Hypothalamus (tissue), 51 donors: Measurements from ENCODE around the gene PET100.
A peak's percentile ranks its signal among the peaks of the same experiment; 100 is the strongest.

ENCODE experiments used
- DNase-seq, 51 donors: peaks; one replicate each; lab custom pipeline; 2025; lab: John Stamatoyannopoulos, UW

Gene PET100

GRCh38 chr19:7674010-7675005, 44.7 kb downstream of the PET100 start:
- peak in 8 of 51 donors; percentile 2 to 47 (median 8) for DNase-seq

DNA sequence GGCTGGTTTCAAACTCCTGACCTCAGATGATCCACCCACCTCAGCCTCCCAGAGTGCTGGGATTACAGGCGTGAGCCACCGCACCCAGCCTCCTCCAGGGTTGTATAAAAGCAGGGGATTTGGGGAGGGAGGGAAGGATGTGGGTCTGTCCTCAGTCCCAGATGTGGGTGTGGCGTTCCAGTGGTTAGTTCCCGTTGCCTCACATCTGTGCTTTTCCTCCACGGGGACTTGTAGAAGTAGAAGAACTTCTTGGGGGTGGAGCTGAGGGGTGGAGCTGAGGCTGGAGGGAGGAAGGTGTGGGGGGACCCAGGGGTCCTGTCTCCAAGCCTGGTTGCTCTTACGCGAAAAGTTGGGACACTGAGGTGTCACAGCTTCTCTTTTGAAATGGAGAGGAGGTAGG, 46.8 kb downstream of the PET100 start:
- DNase-seq, result no peak

GRCh38 chr19:7676854-7677253, 47.3 kb downstream of the PET100 start, which contains the start of gene MCEMP1:
TSS of gene MCEMP1 (plus strand) at chr19:7677090. CDS start at chr19:7677121, 31 bp downstream.
- no peak for DNase-seq

DNA sequence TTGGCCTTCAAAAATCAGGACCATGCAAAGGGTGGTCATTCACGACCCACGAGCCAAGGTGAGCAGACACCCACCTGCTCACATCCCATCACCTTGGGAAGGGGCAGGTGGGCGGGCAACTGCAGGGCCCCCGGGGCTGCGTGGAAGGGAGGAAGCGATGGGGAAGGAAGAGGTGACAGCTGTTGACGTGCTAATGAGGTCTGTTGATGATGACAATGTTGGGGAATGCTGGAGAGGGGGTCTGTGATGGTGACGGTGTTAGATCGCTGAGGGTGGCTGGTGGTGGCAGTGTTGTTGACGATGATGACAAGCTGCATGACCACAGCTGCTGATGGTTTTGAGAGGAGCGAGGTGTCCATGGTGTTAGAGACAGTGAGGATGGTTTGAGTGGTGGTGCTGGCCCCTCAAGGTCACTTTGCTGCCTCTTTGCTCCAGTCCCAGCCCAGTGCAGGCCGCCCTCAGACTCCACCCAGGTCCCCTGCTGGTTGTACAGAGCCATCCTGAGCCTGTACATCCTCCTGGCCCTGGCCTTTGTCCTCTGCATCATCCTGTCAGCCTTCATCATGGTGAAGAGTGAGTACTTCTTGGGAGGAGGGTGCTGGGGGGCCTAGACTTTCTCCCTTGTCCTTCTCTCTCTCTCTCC, 48.2 kb downstream of the PET100 start:
- DNase-seq, result no peak

DNA sequence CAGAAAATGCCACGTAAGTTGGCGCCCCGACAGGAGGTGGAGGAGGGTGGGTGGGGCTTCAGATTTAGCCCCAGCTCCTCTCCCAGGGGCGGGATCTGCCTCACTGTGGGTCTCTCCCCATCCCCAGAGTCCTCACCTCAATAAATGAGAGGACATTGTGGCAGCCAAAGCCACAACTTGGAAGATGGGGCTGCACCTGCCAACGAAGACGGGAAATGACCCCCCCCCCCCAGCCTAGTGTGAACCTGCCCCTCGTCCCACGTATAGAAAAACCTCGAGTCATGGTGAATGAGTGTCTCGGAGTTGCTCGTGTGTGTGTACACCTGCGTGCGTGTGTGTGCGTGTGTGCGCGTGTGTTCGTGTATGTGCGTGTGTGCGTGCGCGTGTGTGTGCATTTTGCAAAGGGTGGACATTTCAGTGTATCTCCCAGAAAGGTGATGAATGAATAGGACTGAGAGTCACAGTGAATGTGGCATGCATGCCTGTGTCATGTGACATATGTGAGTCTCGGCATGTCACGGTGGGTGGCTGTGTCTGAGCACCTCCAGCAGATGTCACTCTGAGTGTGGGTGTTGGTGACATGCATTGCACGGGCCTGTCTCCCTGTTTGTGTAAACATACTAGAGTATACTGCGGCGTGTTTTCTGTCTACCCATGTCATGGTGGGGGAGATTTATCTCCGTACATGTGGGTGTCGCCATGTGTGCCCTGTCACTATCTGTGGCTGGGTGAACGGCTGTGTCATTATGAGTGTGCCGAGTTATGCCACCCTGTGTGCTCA, 49.6 kb downstream of the PET100 start:
- DNase-seq, result peak in 7 of 51 donors; percentile 0 to 32 (median 8)

DNA sequence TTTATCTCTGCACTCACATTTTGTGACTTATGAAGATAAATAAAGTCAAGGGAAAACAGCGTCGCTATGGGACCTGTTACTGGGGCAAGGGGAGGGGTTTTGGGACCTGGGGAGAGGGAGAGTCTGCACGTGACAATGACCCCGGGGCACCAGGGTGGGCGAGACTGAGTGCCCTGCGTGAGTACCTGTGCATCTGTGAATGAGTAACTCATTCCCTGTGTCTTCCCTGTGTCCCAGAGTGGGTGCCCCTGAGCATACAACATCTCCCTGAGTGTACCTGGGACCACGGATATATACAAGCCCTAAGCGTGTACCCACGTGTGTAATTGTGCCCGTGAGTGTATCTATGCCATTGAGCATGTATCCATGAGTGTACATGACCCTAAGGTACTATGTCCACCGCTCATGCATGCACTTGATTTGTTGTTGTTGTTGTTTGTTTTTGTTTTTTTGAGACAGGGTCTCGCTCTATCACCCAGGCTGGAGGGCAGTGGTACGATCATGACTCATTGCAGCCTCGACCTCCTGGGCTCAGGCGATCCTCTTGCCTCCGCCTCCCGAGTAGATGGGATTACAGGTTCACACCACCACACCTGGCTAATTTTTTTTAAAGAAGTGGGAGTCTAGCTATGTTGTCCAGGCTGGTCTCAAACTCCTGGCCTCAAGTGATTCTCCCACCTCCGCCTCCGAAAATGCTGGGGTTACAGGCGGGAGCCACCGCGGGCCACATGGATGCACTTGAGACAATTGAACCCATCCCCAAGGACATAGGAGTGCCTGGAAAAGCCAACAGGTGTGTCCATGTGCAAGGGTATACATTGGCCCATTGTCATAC, 50.4 kb downstream of the PET100 start:
- no peak for DNase-seq

DNA sequence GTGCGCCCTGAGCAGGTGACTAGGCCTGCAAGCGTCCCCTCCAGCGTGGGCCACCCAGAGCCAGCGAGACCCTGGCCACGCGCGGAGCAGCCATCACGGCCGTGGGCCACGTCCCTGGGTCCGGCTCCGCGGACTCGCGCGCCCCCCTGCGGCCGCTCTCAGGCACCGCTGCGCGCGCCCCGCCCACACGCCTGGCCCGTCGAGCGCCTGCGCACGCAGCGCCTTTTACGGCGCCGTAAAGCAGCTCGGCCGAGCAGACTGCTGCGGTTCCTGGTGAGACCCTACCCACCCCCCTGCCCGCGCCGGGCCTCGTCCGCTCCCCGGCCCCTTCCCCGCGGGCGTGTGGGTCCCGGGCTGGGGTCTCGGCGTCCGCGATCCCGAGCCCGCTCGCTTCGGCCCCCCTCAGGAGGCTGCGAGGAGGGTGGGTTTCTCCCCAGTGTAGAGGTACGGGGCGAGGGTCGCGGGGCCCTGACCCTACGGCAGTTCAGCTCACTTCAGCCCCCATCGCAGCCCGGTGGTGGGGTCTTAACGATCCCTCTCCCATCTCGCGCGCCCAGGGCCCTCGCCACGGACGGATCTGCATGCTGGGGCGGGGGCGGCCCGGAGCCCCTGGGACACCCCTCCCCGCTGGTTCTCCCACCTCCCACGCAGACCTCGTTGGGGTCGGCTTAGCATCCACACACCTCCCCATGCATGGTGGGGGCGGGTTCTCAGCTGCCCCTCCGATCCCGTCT, 51.2 kb downstream of the PET100 start, which contains the start of gene TRAPPC5:
Gene TRAPPC5 (plus strand): TSS at position 228 of the 734 bp plus-strand sequence. CDS start 1,421 bp downstream, outside the sequence.
- DNase-seq, result peak; percentile 12 to 93 (median 74)
